GM19372 (cell line): ENCODE measurements around the gene TRIM16.
"Not testable (repeated sequence)": the region's sequence is repeated elsewhere in the genome, so short reads cannot be mapped to it uniquely, and the experiment has no call there.

Experiments
- ATAC-seq: cut with Tn5 transposase; IDR thresholded peaks from one replicate; pipeline ENCODE4 v1.9.1; 2021; ENCODE audit warnings: mild to moderate bottlenecking, low read depth, moderate library complexity; ENCODE audit not compliant: unreplicated experiment

TRIM16 gene

GRCh38 chr17:15619331-15620058 is 64.6 kb downstream of the TRIM16 start, which contains the start of gene FBXW10B:
Gene FBXW10B, minus strand, starts transcription at chr17:15619704. Its CDS starts 192 bp downstream, at chr17:15619512.
- ATAC-seq = not testable (repeated sequence)

GRCh38 chr17:15616828-15617227 is 67.3 kb downstream of the TRIM16 start:
- not testable (repeated sequence) for ATAC-seq

GRCh38 chr17:15615850-15616249 is 68.3 kb downstream of the TRIM16 start:
- not testable (repeated sequence) for ATAC-seq

- not testable (repeated sequence) for ATAC-seq
Measured at GRCh38 chr17:15613111-15613510, 71.0 kb downstream of the TRIM16 start.

- ATAC-seq = not testable (repeated sequence)
Measured at GRCh38 chr17:15592960-15593359, 91.2 kb downstream of the TRIM16 start.

- ATAC-seq = not testable (repeated sequence)
Measured at GRCh38 chr17:15591986-15592385, 92.1 kb downstream of the TRIM16 start.

GRCh38 chr17:15590844-15591243 is 93.3 kb downstream of the TRIM16 start:
- not testable (repeated sequence) for ATAC-seq

- peak; percentile 79 for ATAC-seq
Measured at GRCh38 chr17:15589544-15590536, 94.3 kb downstream of the TRIM16 start.

GRCh38 chr17:15588017-15588416 is 96.1 kb downstream of the TRIM16 start:
- ATAC-seq = not testable (repeated sequence)

- not testable (repeated sequence) for ATAC-seq
Measured at GRCh38 chr17:15583313-15583712, 100.8 kb downstream of the TRIM16 start.

GRCh38 chr17:15581462-15581861 is 102.6 kb downstream of the TRIM16 start:
- not testable (repeated sequence) for ATAC-seq
